Stromal cell of bone marrow (primary cell): ENCODE results near the gene DYRK1B.

Source experiments
- DNase-seq: peaks from one replicate; pipeline ENCODE4 v3.0.0-alpha.2; 2012; ENCODE audit warnings: low read depth

Gene DYRK1B

DNA sequence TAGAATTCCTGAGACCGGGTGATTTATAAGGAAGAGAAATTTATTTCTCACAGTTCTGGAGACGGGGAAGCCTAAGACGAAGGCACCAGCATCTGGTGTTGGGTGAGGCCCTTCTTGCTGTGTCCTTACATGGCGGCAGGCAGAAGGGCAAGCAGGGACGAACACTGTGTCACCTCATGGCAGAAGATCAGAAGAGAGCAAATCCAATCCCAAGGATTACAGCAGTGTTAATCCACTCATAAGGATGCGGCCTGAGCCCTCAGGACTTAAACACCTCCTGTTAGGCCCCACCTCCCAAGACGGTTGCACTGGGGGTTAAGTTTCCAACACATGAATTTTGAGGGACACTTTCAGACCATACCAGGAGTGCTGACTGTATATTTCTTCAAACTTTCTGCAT is 18.9 kb upstream of the DYRK1B start:
- DNase-seq = no peak

DNA sequence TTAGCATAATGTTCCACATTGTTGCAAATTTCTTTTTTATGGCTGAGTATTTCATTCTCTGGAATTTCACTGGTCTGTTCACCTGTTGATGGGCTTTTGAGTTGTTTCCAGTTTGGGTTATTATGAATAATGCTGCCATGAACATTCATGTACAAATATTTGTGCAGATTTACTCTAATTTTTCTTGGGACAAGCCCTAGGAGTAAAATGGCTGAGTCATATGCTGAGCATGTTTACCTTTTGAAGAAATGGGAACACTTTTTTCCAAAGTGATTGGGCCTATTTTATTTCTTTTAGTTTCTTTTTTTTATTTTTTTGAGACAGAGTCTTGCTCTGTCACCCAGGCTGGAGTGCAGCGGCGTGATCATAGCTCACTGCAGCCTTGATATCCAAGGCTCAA is 16.9 kb upstream of the DYRK1B start:
- DNase-seq = no peak

DNA sequence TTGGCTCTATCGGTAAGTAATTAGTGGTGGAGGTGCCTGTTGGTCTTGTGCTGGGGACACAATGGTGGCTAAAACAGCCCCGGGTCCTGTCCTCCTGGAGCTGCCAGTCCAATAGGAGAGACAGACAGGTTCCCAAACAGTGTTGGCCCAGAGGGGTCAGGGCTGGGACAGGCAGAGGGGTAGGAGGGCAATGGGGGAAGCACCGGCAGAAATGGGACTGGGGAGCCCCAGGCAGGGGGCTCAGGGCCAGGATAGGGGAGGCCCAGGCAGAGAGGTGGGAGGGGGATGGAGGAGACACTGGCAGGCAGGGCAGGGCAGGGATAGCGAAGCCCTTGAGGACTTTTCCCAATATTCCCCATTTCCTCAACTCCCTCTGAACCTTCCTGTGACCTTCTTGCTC is 14.4 kb upstream of the DYRK1B start:
- DNase-seq = no peak

DNA sequence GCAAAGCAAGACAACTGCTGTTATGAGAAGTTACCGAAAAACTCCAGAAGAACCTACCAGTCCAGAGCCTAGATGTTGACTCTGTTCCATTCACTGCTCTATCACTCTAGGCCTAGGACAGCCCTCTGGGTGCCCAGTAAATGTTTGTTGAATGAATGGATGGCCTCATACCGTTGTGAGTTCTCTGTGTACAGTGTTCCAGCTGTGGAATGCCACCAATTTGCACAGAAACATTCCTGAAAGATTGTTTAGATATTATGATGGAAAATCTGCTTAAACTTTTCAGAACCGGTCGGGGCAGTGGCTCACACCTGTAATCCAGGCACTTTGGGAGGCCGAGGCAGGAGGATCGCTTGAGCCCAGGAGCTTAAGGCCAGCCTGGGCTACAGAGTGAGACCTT is 13.6 kb upstream of the DYRK1B start:
- DNase-seq = no peak

DNA sequence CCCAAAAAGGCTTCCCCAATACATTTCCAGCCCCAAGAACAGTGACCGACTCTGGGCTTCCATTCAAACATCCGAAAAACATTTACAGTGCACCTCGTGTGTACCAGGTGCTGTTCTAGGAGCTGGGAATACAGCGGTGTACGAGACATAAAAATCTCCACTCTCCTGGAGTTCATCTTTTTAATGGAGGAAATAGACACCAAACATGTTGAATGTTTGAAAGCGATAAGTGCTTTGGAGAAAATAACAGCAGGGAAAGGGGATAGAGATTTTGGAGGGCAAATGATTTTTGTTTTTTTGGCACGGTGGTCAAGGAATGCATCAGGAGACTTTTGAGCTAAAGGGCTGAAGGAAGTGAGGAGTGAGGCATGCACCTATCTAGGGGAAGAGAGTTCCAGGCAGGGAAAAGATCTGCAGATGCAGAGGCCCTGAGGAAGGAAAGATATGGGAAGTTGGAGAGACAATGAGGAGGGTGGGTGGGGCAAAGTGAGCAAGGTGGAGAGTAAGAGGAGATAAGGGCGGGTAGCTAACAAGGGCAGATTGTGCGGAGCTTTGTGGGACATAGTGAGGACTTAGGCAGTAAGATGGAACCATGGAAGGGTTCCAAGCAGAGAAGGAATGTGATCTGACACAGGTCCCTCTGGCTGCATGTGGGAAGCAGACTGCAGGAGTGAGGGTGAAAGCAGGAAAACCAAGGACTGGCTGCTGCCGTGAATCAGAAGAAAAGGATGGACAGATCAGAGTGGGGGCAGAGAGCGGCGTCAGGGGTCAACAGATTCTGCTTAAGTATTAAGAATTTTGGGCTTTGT is 12.9 kb upstream of the DYRK1B start:
- no peak for DNase-seq

DNA sequence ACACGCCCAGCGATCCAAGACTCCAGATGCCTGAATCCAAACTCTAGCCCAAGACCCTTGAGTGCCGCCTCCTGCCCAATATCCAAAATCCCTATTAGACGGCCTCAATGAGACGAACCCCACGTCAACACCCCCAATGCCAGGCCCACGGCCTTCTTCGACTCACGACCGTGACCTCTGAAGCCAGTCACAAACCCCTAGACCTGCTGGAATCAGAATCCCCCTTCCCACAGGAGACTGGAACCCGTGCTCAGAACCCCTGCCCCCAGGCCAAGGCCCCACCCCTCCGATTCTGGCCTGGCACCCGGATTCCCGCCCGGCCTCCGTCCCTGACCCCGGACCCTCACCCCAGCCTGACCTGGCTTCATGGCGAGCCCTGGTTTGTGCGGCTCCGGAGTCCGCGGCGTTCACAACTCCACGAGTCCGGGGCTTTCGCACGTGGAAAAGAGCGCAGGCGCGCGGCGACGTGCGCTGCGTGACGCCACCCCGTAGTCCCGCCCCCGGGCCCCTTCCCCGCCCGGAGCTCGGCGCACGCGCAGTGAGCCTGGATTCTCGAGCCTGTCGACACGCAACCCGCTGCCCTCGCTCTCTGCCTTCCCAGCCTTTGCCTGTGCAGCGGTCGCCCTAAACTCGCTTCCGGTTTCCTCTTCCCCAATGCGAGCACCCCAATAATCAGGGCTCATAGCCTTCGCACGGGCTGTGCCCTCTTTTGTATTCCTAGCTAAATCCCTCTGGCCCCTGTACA is 12.1 kb upstream of the DYRK1B start, which contains the start of gene FBL:
FBL (minus strand) TSS at position 447 of the 745 bp plus-strand sequence; CDS start at position 368, 79 bp downstream.
- DNase-seq = peak; percentile 81

DNA sequence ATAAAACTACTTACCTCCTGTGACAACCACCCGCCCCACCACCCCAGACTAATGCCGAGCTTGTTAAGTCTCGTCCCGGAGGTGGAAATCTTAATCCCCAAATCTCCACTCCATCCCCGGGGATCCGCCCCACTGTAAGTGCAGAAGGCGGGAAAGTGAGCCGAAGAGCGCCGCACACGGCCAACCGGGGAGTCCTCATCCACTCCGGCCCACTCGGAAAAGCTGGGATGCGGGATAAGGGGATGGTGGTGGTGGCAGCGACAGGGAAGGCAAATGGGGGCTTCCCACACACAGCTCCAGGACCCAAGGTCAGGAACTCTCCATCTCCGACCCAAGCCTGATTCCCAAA is 11.6 kb upstream of the DYRK1B start:
- DNase-seq = no peak

DNA sequence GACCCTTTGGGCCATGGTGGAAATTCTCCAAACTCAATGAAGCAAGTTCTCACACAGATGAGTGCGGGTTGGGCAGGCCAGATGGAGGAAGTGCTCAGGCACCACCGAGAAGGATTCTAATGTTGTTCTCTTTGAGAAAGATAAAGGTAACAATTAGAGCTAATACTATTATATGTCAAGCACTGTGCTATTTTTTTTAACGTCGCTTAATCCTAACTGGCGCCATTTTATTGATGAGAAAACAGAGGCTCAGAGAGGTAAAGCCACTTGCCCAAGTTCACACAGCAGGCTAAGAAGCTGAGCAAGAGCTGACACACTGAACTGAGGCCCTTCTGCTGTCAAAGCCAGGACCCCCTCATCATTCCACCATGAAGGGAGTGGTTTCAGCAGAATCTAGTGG is 11.2 kb upstream of the DYRK1B start:
- no peak for DNase-seq

DNA sequence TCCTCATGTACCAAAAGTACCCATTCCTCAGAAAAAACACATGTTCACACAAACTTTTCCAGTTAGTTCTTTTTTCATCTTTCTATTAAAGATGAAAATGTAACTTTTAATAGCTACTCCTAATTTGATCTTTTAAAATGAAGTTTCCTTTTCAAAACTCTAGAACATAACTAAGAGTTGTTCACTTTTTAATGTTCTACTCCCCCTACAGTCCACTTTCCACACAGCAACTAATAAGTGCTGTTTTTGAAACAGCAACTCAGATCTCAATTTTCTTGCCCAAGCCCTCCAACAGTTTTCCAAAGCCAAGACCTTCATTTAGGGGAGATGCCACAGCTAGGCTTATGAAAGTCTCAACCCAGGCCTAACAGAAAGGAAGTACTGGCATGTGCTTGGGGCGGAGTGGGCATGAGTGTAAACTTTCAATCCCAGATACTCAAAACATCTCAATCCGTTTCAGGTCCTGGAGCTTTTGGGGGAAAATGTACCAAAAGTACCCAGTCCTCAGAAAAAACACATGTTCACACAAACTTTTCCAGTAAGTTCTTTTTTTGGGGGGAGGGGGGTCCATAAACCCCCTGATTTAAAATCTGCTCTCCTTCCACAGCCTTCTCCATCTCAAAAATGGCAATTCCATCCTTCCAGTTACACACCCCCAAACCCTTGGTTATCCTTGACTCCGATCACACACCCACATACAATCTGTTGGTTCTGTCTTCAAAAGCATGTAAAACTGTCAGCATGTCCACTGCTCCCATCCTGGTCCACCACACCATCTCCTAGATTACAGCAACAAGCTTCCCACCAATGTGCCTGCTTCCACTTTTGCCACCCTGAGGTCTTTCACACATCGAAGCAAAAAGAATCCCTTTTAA is 10.2 kb upstream of the DYRK1B start:
- DNase-seq = peak; percentile 40

DNA sequence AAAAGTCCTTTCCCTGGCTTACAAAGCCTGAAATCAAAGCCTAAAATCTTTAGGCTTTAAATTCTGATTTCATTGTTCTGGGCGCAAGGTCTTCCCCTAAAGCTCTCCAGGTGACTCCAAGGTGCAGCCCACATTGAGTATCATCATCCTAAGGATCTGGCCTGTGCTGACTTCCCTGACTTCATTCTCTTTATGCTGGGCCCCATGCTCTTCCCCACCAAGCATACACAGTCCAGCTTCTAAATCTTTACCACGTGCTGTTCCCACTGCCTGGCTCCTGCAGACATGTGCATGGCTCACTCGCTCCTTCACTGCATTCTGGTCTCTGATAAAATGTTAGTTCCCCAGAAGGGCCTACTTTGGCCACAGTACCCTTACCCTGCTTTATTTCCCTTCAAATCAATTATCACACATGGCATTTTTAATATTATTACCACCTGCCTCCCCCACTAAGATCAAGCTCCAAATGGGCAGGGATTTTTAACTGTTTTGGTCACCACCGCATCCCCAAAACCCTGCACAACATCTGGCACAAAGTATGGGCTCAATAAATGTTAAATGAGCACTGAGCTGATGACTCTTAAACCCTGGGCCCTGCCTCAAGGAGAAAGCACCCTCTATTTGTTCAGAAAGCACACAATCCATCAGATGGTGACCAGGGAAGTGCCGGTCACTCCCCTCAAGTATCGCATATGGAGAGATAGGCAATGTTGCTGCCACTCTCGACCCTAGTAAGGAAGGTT is 8.9 kb upstream of the DYRK1B start:
- no peak for DNase-seq

DNA sequence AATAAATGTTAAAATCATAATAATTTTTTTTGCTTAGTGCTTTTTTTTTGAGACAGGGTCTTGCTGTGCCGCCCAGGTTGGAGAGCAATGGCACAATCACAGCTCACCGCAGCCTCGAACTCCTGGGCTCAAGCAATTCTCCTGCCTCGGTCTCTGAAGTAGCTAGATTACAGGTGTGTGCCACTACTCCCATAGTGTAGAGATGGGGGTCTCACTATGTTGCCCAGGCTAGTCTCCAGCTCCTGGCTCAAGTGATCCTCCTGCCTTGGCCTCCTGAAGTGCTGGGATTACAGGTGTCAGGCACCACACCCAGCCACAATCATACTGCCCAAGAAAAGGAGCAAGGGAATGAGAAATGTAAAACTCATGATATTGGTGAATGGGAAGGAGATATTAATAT is 7.1 kb upstream of the DYRK1B start:
- DNase-seq = no peak

DNA sequence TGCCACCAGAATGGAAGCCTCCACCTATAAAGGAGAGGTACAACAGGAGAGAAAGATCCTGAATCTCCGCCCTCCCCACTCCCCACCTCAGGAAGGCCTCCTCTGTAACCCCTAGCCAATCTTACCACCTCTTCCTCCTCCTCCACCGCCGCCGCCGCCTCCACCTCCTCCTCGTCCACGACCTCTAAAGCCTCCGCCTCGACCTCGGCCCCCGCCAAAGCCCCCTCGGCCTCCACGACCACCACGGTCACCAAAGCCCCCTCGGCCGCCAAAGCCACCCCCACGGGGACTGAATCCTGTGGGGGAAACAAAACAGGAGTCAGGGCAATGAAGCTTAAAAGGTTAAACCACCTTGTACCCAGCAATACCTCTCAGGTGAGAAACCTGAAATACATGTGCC is 6.5 kb upstream of the DYRK1B start:
- DNase-seq = no peak

DNA sequence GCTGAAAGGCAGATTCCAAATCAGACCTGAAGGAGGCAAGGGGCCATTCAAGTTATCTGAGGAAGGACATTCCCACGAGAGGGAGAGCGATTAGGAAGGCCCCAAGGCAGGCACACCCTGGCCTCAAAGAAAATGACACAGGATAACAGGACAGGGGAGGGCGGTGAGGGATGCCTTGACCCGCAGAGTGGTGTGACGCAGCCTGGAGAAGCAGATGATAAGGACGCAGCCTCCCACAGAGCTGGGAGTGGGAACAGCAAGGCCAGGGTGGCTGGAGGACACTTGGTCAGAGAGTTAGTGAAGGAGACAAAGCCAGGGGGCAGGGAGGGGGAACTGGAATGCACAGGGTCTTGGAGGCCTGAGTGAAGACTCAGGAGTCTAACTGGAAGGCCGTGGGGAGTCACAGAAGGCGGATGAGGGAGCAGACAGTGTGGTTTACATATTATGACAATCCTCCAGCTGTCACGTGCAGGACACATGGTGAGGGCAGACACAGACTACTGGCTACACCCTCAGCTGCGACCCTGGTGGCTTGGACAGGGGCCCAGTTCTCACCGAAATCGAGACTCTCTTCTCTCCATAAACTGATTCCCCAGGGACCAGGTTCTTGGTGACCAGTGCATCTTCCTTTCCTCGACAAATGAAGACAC is 5.8 kb upstream of the DYRK1B start:
- DNase-seq = no peak

DNA sequence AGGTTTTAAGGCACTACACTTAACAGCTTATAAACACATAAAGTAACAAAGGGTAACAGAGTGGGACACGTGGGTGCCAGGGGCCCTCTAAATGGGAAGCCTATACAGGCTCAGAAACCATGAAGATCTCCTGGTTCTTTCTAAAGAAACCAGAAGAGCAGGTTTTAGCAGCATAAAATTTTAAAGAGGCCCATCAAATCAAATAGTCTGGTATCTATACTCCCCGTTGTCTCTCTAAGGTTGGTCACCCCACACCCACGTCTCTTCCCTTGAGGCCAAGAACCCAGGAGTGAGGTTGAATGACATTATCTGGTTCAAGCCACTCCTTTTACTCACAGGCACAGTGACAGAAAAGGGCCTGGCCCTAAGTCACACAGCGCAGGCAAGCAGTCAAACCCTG is 4.6 kb upstream of the DYRK1B start:
- no peak for DNase-seq

DNA sequence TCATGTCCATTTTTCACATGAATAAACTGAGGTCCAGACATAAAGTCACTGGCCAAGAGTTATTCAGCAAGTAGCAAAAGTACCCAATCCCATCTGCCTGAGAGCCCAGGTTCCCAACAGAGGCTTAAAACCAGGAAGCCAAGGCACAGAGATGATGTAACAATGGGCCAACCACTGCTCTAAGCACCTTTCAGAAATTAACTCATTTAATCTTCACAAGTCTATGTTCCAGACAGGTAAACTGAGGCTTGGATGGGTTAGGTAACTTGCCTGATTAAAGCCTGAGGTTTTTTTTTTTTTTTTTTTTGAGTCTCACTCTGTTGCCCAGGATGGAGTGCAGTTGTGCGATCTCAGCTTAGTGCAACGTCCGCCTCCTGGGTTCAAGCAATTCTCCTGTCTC is 4.0 kb upstream of the DYRK1B start:
- DNase-seq = no peak

DNA sequence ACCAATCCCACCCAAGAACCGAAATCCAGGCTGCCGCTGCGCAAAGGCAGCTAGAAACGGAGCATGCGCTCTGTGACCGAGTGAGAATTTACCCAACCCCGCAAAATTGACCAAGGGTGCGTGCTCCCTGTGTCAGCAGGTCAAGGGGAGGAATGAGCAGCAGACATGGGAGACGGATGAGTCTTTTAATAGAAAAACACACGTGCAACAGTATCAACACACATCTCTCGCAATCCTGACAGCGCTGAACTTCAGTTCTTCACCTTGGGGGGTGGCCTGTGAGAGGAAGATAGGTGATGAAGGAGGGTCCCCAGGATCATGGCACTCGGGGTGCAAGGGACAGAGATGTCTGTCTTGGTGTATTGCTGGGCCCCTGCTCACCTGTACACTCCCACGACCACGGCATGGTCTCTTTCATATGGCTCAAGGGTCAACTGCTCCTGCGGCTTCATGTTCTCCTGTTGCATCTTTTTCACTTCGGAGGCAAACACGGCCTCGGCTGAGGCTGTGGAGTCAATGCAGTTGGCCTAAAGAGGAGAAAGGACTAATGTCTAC is 402 bp upstream of the DYRK1B start:
- DNase-seq = no peak

DNA sequence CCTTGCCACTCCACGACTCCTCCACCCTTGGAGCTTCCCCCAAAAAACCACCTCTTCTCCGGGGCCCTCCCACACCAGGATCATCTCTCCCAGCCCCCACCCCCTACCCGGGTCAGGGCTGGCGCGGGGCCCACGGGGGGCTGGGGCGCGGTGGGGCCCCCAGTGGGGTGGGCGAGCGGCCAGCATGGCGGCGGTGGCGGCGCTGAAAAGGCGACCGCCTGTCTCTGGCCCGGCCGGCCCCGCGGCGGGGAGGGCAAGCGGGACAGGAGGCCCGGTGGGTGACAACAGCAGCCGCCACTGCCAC is 850 bp downstream of the DYRK1B start:
- DNase-seq = no peak

DNA sequence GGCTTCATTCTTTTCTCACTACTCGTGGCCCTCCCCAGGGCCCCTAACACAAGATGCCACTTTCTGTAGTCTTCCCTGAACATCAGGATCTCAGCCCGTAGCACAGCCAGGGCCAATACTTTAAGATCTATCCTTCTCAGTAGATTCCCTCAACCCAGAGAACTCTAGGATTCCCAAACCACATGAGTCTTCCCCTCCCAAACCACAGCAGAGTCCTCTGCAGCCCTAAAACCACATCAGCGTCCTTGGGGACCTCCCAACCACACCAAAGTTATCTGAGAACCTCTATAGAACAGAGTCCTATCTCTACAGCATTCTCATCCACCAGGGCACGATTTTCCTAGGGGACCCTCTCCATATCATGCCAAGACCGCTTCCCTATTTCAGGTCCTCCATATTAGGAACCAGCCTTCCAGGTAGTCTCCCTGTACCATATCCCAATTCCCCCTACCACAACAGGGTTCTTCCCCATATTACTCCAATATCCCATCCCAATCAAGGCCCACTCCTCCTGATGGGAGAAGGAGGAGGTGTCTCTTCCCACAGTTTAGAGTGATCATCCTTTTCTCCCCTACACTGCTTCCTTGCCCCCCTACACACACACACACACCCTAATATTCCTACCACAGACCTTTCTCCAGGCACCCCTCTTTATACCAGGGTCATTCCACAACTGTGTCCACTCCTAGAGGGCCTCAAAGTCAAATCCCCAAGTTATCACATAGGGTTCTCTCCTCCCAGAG is 1.4 kb downstream of the DYRK1B start:
- DNase-seq = peak; percentile 28

DNA sequence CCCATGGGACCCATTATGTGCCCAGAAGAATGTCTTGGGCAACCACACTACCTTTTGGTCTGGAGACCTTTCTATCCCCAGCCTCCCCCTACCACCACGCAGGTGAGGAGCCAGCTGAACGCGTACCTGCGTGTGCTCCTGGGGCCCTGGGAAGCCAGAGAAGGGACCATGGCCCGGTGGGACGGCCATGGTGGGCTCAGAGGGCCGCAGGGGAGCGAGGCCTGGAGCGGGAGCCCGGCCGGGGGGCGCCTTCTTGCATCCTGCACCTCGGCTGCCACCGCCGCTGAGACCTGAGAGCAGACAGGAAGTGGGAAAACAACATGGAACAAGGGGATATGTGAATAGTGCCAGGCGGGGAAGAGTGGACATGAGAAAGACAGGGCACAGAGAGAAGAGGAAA is 2.3 kb downstream of the DYRK1B start:
- DNase-seq = no peak

DNA sequence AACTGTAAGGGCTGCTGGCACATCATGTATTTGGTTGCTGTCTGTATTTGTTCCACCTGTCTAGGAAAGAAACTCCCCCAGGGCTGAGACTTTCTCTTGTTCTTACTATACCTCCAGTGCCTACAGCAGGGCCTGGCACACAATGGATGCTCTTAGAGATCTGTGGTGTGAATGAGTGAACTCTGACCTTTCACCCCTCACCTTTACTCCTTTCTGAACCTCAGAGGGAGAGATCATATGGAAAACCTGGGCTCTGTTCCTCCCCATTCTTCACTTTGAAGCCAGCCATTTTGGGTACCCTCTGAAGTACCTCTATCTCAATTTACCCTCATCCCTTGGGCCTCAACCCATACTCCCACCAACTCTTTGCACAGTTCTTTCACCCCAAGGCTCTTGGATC is 3.1 kb downstream of the DYRK1B start:
- no peak for DNase-seq

DNA sequence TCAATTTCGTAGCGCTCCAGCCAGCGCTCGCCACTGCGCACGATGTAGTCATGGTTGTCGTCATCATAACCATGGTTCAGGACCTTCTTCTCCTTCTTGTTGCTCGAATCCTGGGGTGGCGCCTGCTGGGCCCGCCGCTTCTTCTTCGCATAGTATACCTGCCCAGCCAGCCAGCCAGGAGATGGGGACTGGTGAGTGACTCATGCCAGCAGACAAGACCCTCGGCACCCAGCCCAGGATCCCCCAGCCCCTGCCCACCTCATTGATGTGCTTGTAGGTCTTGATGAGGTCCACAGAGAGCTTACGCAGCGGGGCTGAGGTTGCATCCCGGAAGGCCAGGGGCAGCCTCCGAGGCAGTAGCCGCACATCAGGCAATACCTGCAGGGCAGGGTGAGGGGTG is 3.6 kb downstream of the DYRK1B start:
- no peak for DNase-seq
